ENCODE data around the gene SSC4D.

DNA sequence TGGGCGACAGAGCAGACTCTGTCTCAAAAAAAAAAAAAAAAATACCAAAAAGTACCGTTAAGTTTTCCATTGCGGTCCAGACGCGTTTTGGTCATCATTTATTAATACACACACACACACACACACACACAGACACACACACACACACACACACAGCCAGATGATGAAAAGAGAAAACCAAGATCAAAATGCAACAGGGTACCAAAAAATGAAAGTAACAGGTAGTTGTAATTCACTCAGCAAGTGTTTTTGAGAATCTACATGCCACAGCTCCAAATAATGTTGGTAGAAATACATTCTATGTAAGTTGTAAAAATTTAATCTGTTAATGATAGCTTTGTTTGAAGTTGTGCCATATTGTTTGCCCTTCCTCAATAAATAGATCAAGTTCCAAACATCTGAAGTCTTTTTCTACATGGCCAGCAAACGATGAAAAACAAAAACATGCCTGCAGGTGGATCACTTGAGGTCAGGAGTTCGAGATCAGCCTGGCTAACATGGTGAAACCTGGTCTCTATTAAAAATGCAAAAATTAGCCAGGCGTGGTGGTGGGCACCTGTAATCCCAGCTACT lies 60.1 kb downstream of the SSC4D start:
- TF ChIP-seq, protein P1, sequence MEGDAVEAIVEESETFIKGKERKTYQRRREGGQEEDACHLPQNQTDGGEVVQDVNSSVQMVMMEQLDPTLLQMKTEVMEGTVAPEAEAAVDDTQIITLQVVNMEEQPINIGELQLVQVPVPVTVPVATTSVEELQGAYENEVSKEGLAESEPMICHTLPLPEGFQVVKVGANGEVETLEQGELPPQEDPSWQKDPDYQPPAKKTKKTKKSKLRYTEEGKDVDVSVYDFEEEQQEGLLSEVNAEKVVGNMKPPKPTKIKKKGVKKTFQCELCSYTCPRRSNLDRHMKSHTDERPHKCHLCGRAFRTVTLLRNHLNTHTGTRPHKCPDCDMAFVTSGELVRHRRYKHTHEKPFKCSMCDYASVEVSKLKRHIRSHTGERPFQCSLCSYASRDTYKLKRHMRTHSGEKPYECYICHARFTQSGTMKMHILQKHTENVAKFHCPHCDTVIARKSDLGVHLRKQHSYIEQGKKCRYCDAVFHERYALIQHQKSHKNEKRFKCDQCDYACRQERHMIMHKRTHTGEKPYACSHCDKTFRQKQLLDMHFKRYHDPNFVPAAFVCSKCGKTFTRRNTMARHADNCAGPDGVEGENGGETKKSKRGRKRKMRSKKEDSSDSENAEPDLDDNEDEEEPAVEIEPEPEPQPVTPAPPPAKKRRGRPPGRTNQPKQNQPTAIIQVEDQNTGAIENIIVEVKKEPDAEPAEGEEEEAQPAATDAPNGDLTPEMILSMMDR (conservative IDR thresholded peaks at IDR 0.05 in 1 of 2, IDR thresholded peaks at IDR 0.05 in 1 of 2; ENCODE audit: extremely low read depth in 1 of 2, insufficient read depth in 1 of 2, low read depth in 1 of 2, low read length in 2 of 2), result no peak
- no peak for TF ChIP-seq EZH2 (IDR thresholded peaks at IDR 0.05; ENCODE audit: borderline replicate concordance, low read length)
